IPS-NIHi11 (cell line): ENCODE results near the gene PXDN.
"Not testable (repeated sequence)": the region's sequence is repeated elsewhere in the genome, so short reads cannot be mapped to it uniquely, and the experiment has no call there.

Experiments used
- DNase-seq: peaks from one replicate; pipeline ENCODE4 v3.0.0; 2012; ENCODE audit warnings: mixed read lengths, low spot score

The PXDN gene

GRCh38 chr2:1722692-1723091, 21.6 kb downstream of the PXDN start:
- DNase-seq = no peak

GRCh38 chr2:1721706-1722646, 22.3 kb downstream of the PXDN start:
- DNase-seq = no peak

GRCh38 chr2:1718339-1719220, 25.7 kb downstream of the PXDN start:
- DNase-seq = no peak

- no peak for DNase-seq
Measured at GRCh38 chr2:1717113-1717512, 27.2 kb downstream of the PXDN start.

GRCh38 chr2:1716441-1716840, 27.9 kb downstream of the PXDN start:
- no peak for DNase-seq

- not testable (repeated sequence) for DNase-seq
Measured at GRCh38 chr2:1716014-1716305, 28.4 kb downstream of the PXDN start.

GRCh38 chr2:1715184-1716013, 28.9 kb downstream of the PXDN start:
- DNase-seq = no peak

- DNase-seq = no peak
Measured at GRCh38 chr2:1714291-1715064, 29.8 kb downstream of the PXDN start.

- DNase-seq = no peak
Measured at GRCh38 chr2:1713839-1714236, 30.5 kb downstream of the PXDN start.

GRCh38 chr2:1713142-1713838, 31.0 kb downstream of the PXDN start:
- no peak for DNase-seq

- no peak for DNase-seq
Measured at GRCh38 chr2:1709946-1710560, 34.3 kb downstream of the PXDN start.

- no peak for DNase-seq
Measured at GRCh38 chr2:1709335-1709605, 35.0 kb downstream of the PXDN start.

GRCh38 chr2:1708476-1709334, 35.6 kb downstream of the PXDN start:
- DNase-seq = no peak

GRCh38 chr2:1707771-1708418, 36.4 kb downstream of the PXDN start:
- DNase-seq = peak; percentile 61

- not testable (repeated sequence) for DNase-seq
Measured at GRCh38 chr2:1706089-1706841, 38.0 kb downstream of the PXDN start.

- DNase-seq = no peak
Measured at GRCh38 chr2:1705557-1706076, 38.7 kb downstream of the PXDN start.

- no peak for DNase-seq
Measured at GRCh38 chr2:1704631-1705556, 39.4 kb downstream of the PXDN start.
